ENCODE measurements around the gene RPS26. TPM values are rescaled to one million over a fixed set of nuclear protein-coding genes. Genes with fewer than 3 reads are reported as not detected.
"Not testable (repeated sequence)": the region's sequence is repeated elsewhere in the genome, so short reads cannot be mapped to it uniquely, and the experiment has no call there.

Gene RPS26
- total and polyA plus RNA-seq, 5 experiments from 2014 or later, result 56.1 to 1,060 (median 743) TPM

GRCh38 chr12:56046027-56046780 lies 4.5 kb downstream of the RPS26 start:
- H3K9me3 Mint-ChIP-seq, result no peaks in the 10 kb centered on the region
- peaks cover 15 to 31% (median 30%) of the 10 kb centered on the region in 4 donors for H3K4me1 Mint-ChIP-seq
- DNase-seq, result no peak
- no peak for ATAC-seq
- POLR2A ChIA-PET, result interaction anchor here (0.9 to 4.9 kb wide), 10 partner anchors 9 to 143 kb away, joined by 3 to 54 read pairs (median 8); partner anchors contain the start of genes PA2G4, RAB5B, RPL41 and SMARCC2
- H3K36me3 Mint-ChIP-seq, result peaks cover 5 to 38% (median 12%) of the 10 kb centered on the region in 3 donors
- peak overlapping the region; percentile 25 to 87 (median 67) for H3K27ac Mint-ChIP-seq
- H3K27me3 Mint-ChIP-seq, result no peaks in the 10 kb centered on the region
- H3K4me3 Mint-ChIP-seq, result no peak overlapping the region

GRCh38 chr12:56053407-56053893 lies 11.7 kb downstream of the RPS26 start:
- Mint-ChIP-seq H3K4me3 (no peak overlapping the region), H3K27ac (no peak overlapping the region), H3K27me3 (no peaks in the 10 kb centered on the region), H3K9me3 (peaks cover 0 to 2% (median 0%) of the 10 kb centered on the region in 9 donors), H3K4me1 (peaks cover 4 to 8% (median 6%) of the 10 kb centered on the region in 4 donors), H3K36me3 (no peaks in the 10 kb centered on the region)
- DNase-seq (no peak), ATAC-seq (no peak)
- POLR2A ChIA-PET, result interaction anchor here (0.7 kb wide), 1 partner anchor 107 kb away, joined by 3 read pairs; no protein-coding TSS in a partner anchor

- DNase-seq, H3K9me3 Mint-ChIP-seq, H3K4me1 Mint-ChIP-seq, H3K27me3 Mint-ChIP-seq, H3K27ac Mint-ChIP-seq, H3K4me3 Mint-ChIP-seq, ATAC-seq, H3K36me3 Mint-ChIP-seq: not testable (repeated sequence)
- POLR2A ChIA-PET, result interaction anchor here (0.7 kb wide), 2 partner anchors 27 to 195 kb away, joined by 3 read pairs; no protein-coding TSS in a partner anchor
These were observed 18.2 kb downstream of the RPS26 start for GRCh38 chr12:56059964-56060363.

- Mint-ChIP-seq H3K9me3 (peaks cover 0 to 2% (median 0%) of the 10 kb centered on the region in 9 donors), H3K27ac (no peak overlapping the region), H3K27me3 (peaks cover 0 to 1% (median 0%) of the 10 kb centered on the region in 5 donors), H3K4me3 (no peak overlapping the region), H3K36me3 (no peaks in the 10 kb centered on the region), H3K4me1 (no peaks in the 10 kb centered on the region)
- DNase-seq (no peak), ATAC-seq (no peak)
- POLR2A ChIA-PET, result interaction anchor here (1.2 kb wide), 1 partner anchor 41 kb away, joined by 3 read pairs; no protein-coding TSS in a partner anchor
These were observed 20.3 kb downstream of the RPS26 start for GRCh38 chr12:56061982-56062381.

- Mint-ChIP-seq H3K4me3 (no peak overlapping the region), H3K9me3 (peaks cover 0 to 2% (median 0%) of the 10 kb centered on the region in 9 donors), H3K36me3 (no peaks in the 10 kb centered on the region), H3K27ac (no peak overlapping the region), H3K4me1 (no peaks in the 10 kb centered on the region), H3K27me3 (peaks cover 0 to 1% (median 0%) of the 10 kb centered on the region in 5 donors)
- POLR2A ChIA-PET, result no interaction called here
- DNase-seq (no peak), ATAC-seq (no peak)
These were observed 21.3 kb downstream of the RPS26 start for GRCh38 chr12:56062996-56063395.

- POLR2A ChIA-PET, result no interaction called here
- H3K36me3 Mint-ChIP-seq, result no peaks in the 10 kb centered on the region
- no peak for DNase-seq
- peak overlapping the region in 1 of 10 donors; percentile 73 for H3K27ac Mint-ChIP-seq
- no peak overlapping the region for H3K4me3 Mint-ChIP-seq
- ATAC-seq, result no peak
- H3K4me1 Mint-ChIP-seq, result no peaks in the 10 kb centered on the region
- H3K27me3 Mint-ChIP-seq, result no peaks in the 10 kb centered on the region
- H3K9me3 Mint-ChIP-seq, result no peaks in the 10 kb centered on the region
These were observed 29.9 kb downstream of the RPS26 start for GRCh38 chr12:56071648-56072047.

GRCh38 chr12:56074396-56074795 lies 32.7 kb downstream of the RPS26 start:
- Mint-ChIP-seq H3K27me3 (no peaks in the 10 kb centered on the region), H3K4me3 (no peak overlapping the region), H3K36me3 (no peaks in the 10 kb centered on the region), H3K4me1 (no peaks in the 10 kb centered on the region), H3K9me3 (no peaks in the 10 kb centered on the region), H3K27ac (no peak overlapping the region)
- POLR2A ChIA-PET, result interaction anchor here (0.6 to 0.7 kb wide), 2 partner anchors 42 to 82 kb away, joined by 3 read pairs; no protein-coding TSS in a partner anchor
- DNase-seq, result no peak
- ATAC-seq, result no peak

- not testable (repeated sequence) for DNase-seq, H3K9me3 Mint-ChIP-seq, ATAC-seq, H3K36me3 Mint-ChIP-seq, H3K27me3 Mint-ChIP-seq
- POLR2A ChIA-PET, result interaction anchor here (1.1 to 6.0 kb wide), 3 partner anchors 12 to 40 kb away, joined by 3 to 100 read pairs (median 31); partner anchors contain the start of genes PA2G4, RPL41 and ZC3H10
- Mint-ChIP-seq H3K27ac (peak overlapping the region in 2 of 10 donors; percentile 17 to 31), H3K4me1 (peaks cover 0 to 14% (median 9%) of the 10 kb centered on the region in 4 donors), H3K4me3 (peak overlapping the region in 7 of 10 donors; percentile 36 to 91 (median 84))
These were observed 36.2 kb downstream of the RPS26 start for GRCh38 chr12:56077966-56078365.

- H3K27ac Mint-ChIP-seq, result peak overlapping the region in 6 of 10 donors; percentile 15 to 64 (median 25)
These were observed 36.7 kb downstream of the RPS26 start for GRCh38 chr12:56078427-56078826.

GRCh38 chr12:56078931-56079722 lies 37.4 kb downstream of the RPS26 start:
- ATAC-seq (peak; percentile 73 to 76), DNase-seq (peak; percentile 30 to 74 (median 50))
- peaks cover 0 to 14% (median 9%) of the 10 kb centered on the region in 4 donors for H3K4me1 Mint-ChIP-seq
- peak overlapping the region in 7 of 10 donors; percentile 2 to 64 (median 48) for H3K27ac Mint-ChIP-seq
- peaks cover 0 to 6% (median 0%) of the 10 kb centered on the region in 5 donors for H3K27me3 Mint-ChIP-seq
- no peaks in the 10 kb centered on the region for H3K9me3 Mint-ChIP-seq
- POLR2A ChIA-PET, result interaction anchor here (1.0 to 6.0 kb wide), 5 partner anchors 23 to 249 kb away, joined by 3 to 100 read pairs (median 6); partner anchors contain the start of genes DNAJC14, PA2G4, RPL41 and ZC3H10
- peak overlapping the region; percentile 81 to 91 (median 86) for H3K4me3 Mint-ChIP-seq
- no peaks in the 10 kb centered on the region for H3K36me3 Mint-ChIP-seq

More at GRCh38 chr12:56078427-56078826, 36.7 kb downstream of the RPS26 start:
- Mint-ChIP-seq H3K27me3 (peaks cover 0 to 4% (median 0%) of the 10 kb centered on the region in 5 donors), H3K9me3 (no peaks in the 10 kb centered on the region), H3K4me1 (peaks cover 0 to 14% (median 9%) of the 10 kb centered on the region in 4 donors), H3K4me3 (peak overlapping the region; percentile 81 to 91 (median 86)), H3K36me3 (no peaks in the 10 kb centered on the region)
- POLR2A ChIA-PET, result interaction anchor here (4.1 to 6.0 kb wide), 2 partner anchors 24 to 39 kb away, joined by 31 to 100 read pairs; partner anchors contain the start of genes PA2G4, RPL41 and ZC3H10
- DNase-seq (no peak), ATAC-seq (no peak)

GRCh38 chr12:56079723-56080555 lies 38.2 kb downstream of the RPS26 start, which contains the start of gene ERBB3:
Gene ERBB3, plus strand, starts transcription at chr12:56080165. Its CDS starts 136 bp downstream, at chr12:56080301.
- Mint-ChIP-seq H3K4me1 (peaks cover 0 to 14% (median 10%) of the 10 kb centered on the region in 4 donors), H3K36me3 (no peaks in the 10 kb centered on the region), H3K27ac (peak within 1 kb of the TSS in 6 of 10 donors; percentile 19 to 66 (median 47)), H3K9me3 (no peaks in the 10 kb centered on the region), H3K4me3 (peak within 1 kb of the TSS; percentile 81 to 91 (median 86)), H3K27me3 (peaks cover 0 to 6% (median 0%) of the 10 kb centered on the region in 5 donors)
- POLR2A ChIA-PET, result interaction anchor here (1.0 to 6.0 kb wide), 7 partner anchors 22 to 250 kb away, joined by 3 to 100 read pairs (median 6); partner anchors contain the start of genes DNAJC14, PA2G4, RNF41 and RPL41
- peak; percentile 12 to 70 (median 42) for DNase-seq
- peak; percentile 68 to 74 for ATAC-seq
